ENCODE measurements around the gene PHRF1. TPM values are rescaled to one million over a fixed set of nuclear protein-coding genes. Genes with fewer than 3 reads are reported as not detected.
"Not testable (repeated sequence)": the region's sequence is repeated elsewhere in the genome, so short reads cannot be mapped to it uniquely, and the experiment has no call there.

The PHRF1 gene
- total RNA-seq, 4 donors from 2014 or later = 18.3 to 31.0 (median 19.3) TPM

GRCh38 chr11:650482-650881 is 74.2 kb downstream of the PHRF1 start:
- intact Hi-C loops (cut with DNase I) = no loop called here
- 94 to 96% methylated on average over 10 of the region's 10 CpGs for WGBS, 2 donors
- TF ChIP-seq CTCF (IDR thresholded peaks at IDR 0.05) (no peak), POLR2A (IDR thresholded peaks at IDR 0.05) (no peak)
- DNase-seq = no peak
- Histone ChIP-seq H3K27ac (no peak overlapping the region), H3K9me3 (no peaks in the 10 kb centered on the region), H3K27me3 (no peaks in the 10 kb centered on the region), H3K36me3 (peaks cover 4 to 7% of the 10 kb centered on the region in 2 donors), H3K4me3 (replicated peaks in 1 of 3) (no peak overlapping the region), H3K4me1 (no peaks in the 10 kb centered on the region)

GRCh38 chr11:653136-653535 is 76.9 kb downstream of the PHRF1 start:
- H3K36me3 ChIP-seq; H3K4me1 ChIP-seq; DNase-seq; H3K27me3 ChIP-seq; intact Hi-C loops (cut with DNase I); H3K9me3 ChIP-seq; H3K27ac ChIP-seq; H3K4me3 ChIP-seq (replicated peaks in 1 of 3): not testable (repeated sequence)
- WGBS, 2 donors = 91 to 92% methylated on average over 14 of the region's 14 CpGs

GRCh38 chr11:653837-654236 is 77.6 kb downstream of the PHRF1 start:
- 94 to 96% methylated on average over 12 to 14 of the region's 15 CpGs for WGBS, 2 donors
- no peak for TF ChIP-seq CTCF (IDR thresholded peaks at IDR 0.05)
- no peak for TF ChIP-seq POLR2A (IDR thresholded peaks at IDR 0.05)
- intact Hi-C loops (cut with DNase I) = no loop called here
- H3K4me3 ChIP-seq (replicated peaks in 1 of 3) = no peak overlapping the region
- H3K4me1 ChIP-seq = no peaks in the 10 kb centered on the region
- DNase-seq = no peak
- H3K27me3 ChIP-seq = no peaks in the 10 kb centered on the region
- no peak overlapping the region for H3K27ac ChIP-seq
- H3K9me3 ChIP-seq = no peaks in the 10 kb centered on the region
- H3K36me3 ChIP-seq = peaks cover 4 to 7% of the 10 kb centered on the region in 2 donors

- intact Hi-C loops (cut with DNase I); H3K27ac ChIP-seq; H3K36me3 ChIP-seq; H3K4me3 ChIP-seq (replicated peaks in 1 of 3); DNase-seq; H3K27me3 ChIP-seq; H3K4me1 ChIP-seq; H3K9me3 ChIP-seq: not testable (repeated sequence)
- WGBS, 2 donors = 94 to 98% methylated on average over 10 to 12 of the region's 12 CpGs
Measured at GRCh38 chr11:654444-654843, 78.2 kb downstream of the PHRF1 start.

GRCh38 chr11:655036-655726 is 78.9 kb downstream of the PHRF1 start:
- 94% methylated on average over 30 of the region's 30 CpGs for WGBS, 2 donors
- no peak for DNase-seq
- H3K27me3 ChIP-seq = no peaks in the 10 kb centered on the region
- TF ChIP-seq POLR2A (IDR thresholded peaks at IDR 0.05) (no peak), CTCF (IDR thresholded peaks at IDR 0.05) (no peak)
- intact Hi-C loops (cut with DNase I) = no loop called here
- no peaks in the 10 kb centered on the region for H3K9me3 ChIP-seq
- no peak overlapping the region for H3K4me3 ChIP-seq (replicated peaks in 1 of 3)
- no peak overlapping the region for H3K27ac ChIP-seq
- peaks cover 7 to 9% of the 10 kb centered on the region in 2 donors for H3K36me3 ChIP-seq
- H3K4me1 ChIP-seq = no peaks in the 10 kb centered on the region

- no peaks in the 10 kb centered on the region for H3K27me3 ChIP-seq
- H3K9me3 ChIP-seq = no peaks in the 10 kb centered on the region
- no peak for DNase-seq
- 94% methylated on average over 9 to 14 of the region's 14 CpGs for WGBS, 2 donors
- peaks cover 5 to 6% of the 10 kb centered on the region in 2 donors for H3K36me3 ChIP-seq
- no peak overlapping the region for H3K27ac ChIP-seq
- intact Hi-C loops (cut with DNase I) = no loop called here
- H3K4me1 ChIP-seq = no peaks in the 10 kb centered on the region
- TF ChIP-seq POLR2A (IDR thresholded peaks at IDR 0.05) (no peak), CTCF (IDR thresholded peaks at IDR 0.05) (no peak)
- H3K4me3 ChIP-seq (replicated peaks in 1 of 3) = no peak overlapping the region
Measured at GRCh38 chr11:656426-656825, 80.2 kb downstream of the PHRF1 start.
